ENCODE measurements around the gene DRC7. TPM values are rescaled to one million over a fixed set of nuclear protein-coding genes. Genes with fewer than 3 reads are reported as not detected.

Gene DRC7
- total RNA-seq, 8 experiments from 2014 or later: 0.49 to 7.4 (median 0.63) TPM; not detected in 1

DNA sequence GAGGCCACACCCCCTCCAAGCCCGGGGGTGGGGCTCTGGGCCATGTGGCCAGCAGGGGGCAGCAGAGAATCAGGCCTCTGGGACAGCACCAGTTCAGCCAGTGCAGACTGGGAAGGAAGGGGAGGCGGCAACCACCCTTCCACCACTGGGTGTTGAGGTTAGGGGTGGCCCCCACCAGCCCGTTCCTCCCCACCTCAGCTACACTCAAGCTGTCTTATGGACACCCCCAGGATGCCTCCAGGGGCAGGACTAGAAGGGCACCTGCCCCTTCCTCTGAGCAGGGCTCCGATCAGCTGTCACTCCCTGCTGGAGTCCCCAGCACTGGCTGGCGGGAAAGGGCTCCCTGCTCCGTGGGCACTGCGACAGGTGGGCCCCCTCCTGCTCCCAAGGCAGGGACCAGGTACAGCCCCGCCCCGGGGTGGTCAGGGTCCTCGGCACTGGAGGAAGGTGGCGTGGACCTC lies 62.8 kb downstream of the DRC7 start:
- in situ Hi-C loops (cut with MboI; ENCODE audit: low pct_unique_long_range_greater_than_20kb in 2 of 9, low sequenced_read_pairs in 9 of 9, unreplicated experiment in 9 of 9): loop anchor here in 2 of 9 experiments (10.0 to 25.0 kb wide), 3 partner anchors 107 to 255 kb away; partner anchors contain the start of genes USB1 (in 1 of the 2) and ZNF319 (in 1 of the 2)
- ATAC-seq (replicated peaks in 6 of 8): peak; percentile 66 to 98 (median 78)
- H3K4me3 ChIP-seq: no peak overlapping the region
- H3K27ac ChIP-seq: no peak overlapping the region
- WGBS, 10 experiments: 80 to 100% (median 100%) methylated on average over 1 to 4 of the region's 11 CpGs; no CpG with 5 or more reads in 4 of the 10 experiments
- H3K4me1 ChIP-seq (replicated peaks in 1 of 2): no peaks in the 10 kb centered on the region

DNA sequence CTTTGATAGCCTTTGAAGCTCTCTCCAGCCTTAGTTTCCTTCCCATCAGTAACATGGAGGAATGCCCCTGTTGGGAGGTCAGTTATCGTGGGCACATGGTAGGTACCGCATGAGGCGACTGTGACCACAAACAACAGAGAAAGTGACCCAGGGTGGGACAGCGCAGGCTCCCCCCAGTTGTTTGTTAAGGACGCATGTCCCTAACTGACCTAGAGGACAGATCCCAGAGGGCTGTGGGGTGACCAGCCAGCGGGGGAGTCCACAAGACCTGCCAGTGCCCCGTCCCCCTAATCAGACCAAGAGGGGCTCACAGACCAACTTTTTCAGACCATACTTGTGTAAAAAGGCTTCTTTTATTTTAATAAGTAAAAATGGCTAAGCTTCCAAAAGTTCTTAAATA lies 63.3 kb downstream of the DRC7 start:
- H3K4me3 ChIP-seq: no peak overlapping the region
- ATAC-seq (replicated peaks in 6 of 8): no peak
- H3K27ac ChIP-seq: no peak overlapping the region
- in situ Hi-C loops (cut with MboI; ENCODE audit: low pct_unique_long_range_greater_than_20kb in 2 of 9, low sequenced_read_pairs in 9 of 9, unreplicated experiment in 9 of 9): loop anchor here in 2 of 9 experiments (10.0 to 25.0 kb wide), 3 partner anchors 107 to 254 kb away; partner anchors contain the start of genes USB1 (in 1 of the 2) and ZNF319 (in 1 of the 2)
- 90 to 100% (median 97%) methylated on average over 1 to 6 of the region's 7 CpGs; no CpG with 5 or more reads in 6 of the 10 experiments for WGBS, 10 experiments
- no peaks in the 10 kb centered on the region for H3K4me1 ChIP-seq (replicated peaks in 1 of 2)

DNA sequence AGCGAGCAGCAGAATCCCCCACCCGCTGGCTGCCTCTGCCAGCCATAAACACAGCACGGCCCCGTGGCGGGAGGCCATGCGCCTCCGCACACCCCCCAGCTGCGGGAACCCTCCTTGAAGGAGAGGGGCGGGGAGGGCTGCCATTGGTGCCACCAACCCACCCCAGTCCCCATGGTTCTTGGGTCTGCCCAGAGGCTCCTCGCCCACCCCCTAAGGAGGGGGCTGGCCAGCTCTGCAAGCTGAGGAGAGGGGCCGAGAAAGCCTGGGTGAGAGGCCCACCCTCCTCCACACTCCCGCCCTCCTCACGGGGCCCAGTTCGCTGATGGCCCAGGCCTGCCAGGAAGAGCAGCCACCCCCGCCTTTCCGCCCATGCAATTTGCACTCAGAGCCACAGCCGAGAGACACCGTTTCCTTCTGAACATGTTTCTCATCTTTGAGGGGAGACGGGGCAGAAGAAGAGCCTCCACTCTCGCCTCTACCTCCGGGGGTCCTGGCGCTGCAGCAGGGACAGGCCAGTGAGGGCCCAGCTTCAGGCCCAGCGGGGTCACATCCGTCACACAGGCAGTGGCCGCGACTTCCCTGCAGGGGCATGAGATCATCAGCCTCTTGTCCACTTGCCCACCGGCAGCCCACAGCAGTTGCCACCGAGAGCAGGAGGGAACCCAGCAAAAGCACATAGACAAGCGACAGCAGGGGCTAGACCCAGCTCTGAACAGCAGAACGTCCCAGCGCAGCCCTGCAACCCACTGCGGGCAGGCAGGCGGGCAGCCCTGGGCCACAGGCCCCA lies 63.9 kb downstream of the DRC7 start:
- no peak for ATAC-seq (replicated peaks in 6 of 8)
- H3K4me3 ChIP-seq: no peak overlapping the region
- in situ Hi-C loops (cut with MboI; ENCODE audit: low pct_unique_long_range_greater_than_20kb in 2 of 9, low sequenced_read_pairs in 9 of 9, unreplicated experiment in 9 of 9): loop anchor here in 2 of 9 experiments (10.0 to 25.0 kb wide), 3 partner anchors 106 to 254 kb away; partner anchors contain the start of genes USB1 (in 1 of the 2) and ZNF319 (in 1 of the 2)
- H3K27ac ChIP-seq: no peak overlapping the region
- WGBS, 10 experiments: 0 to 100% (median 88%) methylated on average over 1 to 5 of the region's 33 CpGs; no CpG with 5 or more reads in 6 of the 10 experiments
- H3K4me1 ChIP-seq (replicated peaks in 1 of 2): no peaks in the 10 kb centered on the region

DNA sequence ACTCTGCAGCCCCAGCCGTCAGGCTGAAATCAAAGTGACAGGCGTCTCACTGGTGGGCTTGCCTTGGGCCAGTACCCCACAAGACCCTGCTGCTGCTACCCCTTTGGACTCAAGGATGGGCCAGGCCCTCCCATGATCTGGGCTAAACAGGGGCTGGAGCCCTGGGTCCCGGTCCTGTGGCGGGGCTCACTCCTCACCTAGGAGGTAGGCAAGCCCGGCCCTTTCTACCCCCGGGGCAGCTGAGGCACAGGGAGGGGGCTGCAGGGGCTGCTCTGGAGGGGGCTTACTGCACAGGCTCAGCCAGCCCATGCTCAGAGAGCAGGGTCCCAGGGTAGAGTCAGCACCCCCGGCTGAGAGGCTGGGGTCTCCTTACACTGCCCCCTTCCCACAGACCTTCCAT lies 64.5 kb downstream of the DRC7 start:
- no peak overlapping the region for H3K27ac ChIP-seq
- no CpG with 5 or more reads among the region's 7 CpGs for WGBS, 10 experiments
- H3K4me3 ChIP-seq: no peak overlapping the region
- H3K4me1 ChIP-seq (replicated peaks in 1 of 2): peaks cover under 1 to 3% of the 10 kb centered on the region in 2 donors
- in situ Hi-C loops (cut with MboI; ENCODE audit: low pct_unique_long_range_greater_than_20kb in 2 of 9, low sequenced_read_pairs in 9 of 9, unreplicated experiment in 9 of 9): loop anchor here in 2 of 9 experiments (10.0 to 25.0 kb wide), 3 partner anchors 106 to 253 kb away; partner anchors contain the start of genes USB1 (in 1 of the 2) and ZNF319 (in 1 of the 2)
- ATAC-seq (replicated peaks in 6 of 8): no peak

DNA sequence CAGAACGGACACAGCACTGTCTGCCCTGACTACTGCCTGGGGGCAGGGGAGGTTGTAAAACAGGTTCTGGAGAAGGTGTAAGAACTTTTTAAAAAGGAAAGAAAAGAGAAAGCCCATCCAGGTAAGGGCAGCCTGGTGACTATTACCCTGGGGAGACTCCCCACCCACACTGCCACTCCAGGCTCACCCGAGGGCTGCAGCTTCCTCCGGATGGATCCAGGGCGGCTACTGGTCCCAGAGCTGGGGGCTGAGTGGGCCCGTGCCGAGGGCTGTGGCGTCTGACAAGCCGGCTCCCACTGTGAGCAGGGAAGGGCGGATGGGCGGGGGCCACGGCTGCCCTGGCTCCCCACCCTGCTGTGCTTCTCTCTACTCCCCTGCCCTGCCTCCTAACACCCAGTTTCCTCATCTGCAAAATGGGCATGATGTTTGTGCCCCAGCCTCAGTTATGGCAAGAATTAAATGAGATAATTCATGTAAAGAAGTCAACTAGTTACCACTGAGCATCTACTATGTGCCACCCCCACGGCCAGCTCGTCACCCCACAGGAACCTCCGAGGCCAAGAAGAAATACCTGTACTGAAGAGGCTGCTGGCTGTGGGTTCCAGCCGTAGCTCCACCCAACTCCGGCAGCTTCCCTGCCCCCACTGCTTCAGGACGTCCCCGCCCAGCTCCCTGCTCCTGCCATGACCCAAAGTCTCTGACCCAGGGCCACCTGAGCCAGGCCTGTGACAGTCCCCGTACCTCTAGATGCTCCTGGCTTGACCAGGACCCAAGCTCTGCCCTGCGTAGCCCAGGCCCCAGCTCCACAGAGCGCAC lies 65.1 kb downstream of the DRC7 start:
- Histone ChIP-seq H3K27ac (no peak overlapping the region), H3K4me1 (replicated peaks in 1 of 2) (peaks cover 7 to 8% of the 10 kb centered on the region in 2 donors), H3K4me3 (no peak overlapping the region)
- WGBS, 10 experiments: 40 to 93% (median 83%) methylated on average over 1 to 12 of the region's 21 CpGs; no CpG with 5 or more reads in 2 of the 10 experiments
- in situ Hi-C loops (cut with MboI; ENCODE audit: low pct_unique_long_range_greater_than_20kb in 2 of 9, low sequenced_read_pairs in 9 of 9, unreplicated experiment in 9 of 9): loop anchor here in 2 of 9 experiments (10.0 to 25.0 kb wide), 3 partner anchors 105 to 253 kb away; partner anchors contain the start of genes USB1 (in 1 of the 2) and ZNF319 (in 1 of the 2)
- no peak for ATAC-seq (replicated peaks in 6 of 8)

DNA sequence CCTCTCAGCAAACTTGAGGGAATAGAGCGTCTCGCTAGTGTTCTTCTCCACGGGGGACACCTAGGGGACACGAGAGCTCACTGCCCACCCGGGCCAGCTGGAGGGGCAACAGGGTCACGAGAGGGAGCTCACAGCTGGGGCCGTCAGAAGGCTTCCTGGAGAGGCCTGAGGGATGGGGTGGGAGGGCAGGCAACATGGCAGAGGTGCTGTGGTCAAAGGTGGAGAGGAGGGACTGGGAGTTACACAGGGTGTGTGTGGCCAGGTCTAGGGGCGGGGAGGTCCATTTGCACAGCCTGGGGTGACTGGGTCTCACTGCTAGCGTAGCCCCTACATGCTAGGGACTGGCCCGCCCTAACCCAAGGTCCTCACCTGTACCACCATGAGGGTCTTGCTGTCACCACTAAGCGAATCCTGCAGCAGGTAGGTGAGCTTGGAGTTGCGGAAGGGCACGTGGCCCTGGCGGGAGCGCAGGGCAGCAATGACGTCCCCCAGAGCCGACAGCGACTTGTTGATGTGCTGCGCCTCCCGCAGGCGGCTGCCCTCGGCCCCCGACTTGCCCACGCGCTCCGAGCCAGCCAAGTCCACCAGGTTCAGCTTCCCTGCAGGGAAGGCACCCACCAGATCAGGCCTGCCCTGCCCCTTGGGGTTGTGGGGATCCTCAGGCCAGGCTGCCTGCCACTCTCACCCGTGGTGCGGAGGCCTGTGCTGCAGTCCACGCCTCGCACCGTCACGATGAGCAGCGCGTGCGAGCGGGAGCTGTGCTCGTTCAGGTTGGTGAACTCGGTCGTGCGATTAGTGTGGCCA lies 66.0 kb downstream of the DRC7 start:
- Histone ChIP-seq H3K4me1 (replicated peaks in 1 of 2) (peaks cover 8 to 11% of the 10 kb centered on the region in 2 donors), H3K27ac (no peak overlapping the region), H3K4me3 (no peak overlapping the region)
- no peak for ATAC-seq (replicated peaks in 6 of 8)
- 85 to 100% (median 90%) methylated on average over 1 to 13 of the region's 40 CpGs; no CpG with 5 or more reads in 4 of the 10 experiments for WGBS, 10 experiments
- in situ Hi-C loops (cut with MboI; ENCODE audit: low pct_unique_long_range_greater_than_20kb in 2 of 9, low sequenced_read_pairs in 9 of 9, unreplicated experiment in 9 of 9): loop anchor here in 2 of 9 experiments (25.0 kb wide), 2 partner anchors 227 to 252 kb away; partner anchors contain the start of genes USB1 (in 1 of the 2) and ZNF319 (in 1 of the 2)

DNA sequence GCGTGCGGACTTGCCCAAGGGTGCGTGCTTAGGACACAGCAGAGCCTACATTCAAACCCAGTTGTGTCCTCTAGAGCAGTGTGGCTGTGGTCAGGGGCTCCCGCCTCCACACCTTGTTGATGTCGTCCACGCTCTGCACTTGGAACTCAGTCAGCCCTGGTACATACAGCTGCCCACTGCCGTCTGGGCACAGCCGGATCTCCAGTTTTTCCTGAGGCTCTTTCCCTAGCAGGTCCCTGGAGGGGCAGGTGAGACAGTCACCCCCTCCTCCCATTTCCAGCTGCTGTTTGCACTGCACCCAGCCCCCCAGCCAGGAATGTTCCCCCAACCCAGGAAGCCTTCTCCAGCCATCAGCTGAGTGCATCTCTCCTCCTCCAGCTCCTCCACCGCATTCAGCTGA lies 66.7 kb downstream of the DRC7 start:
- ATAC-seq (replicated peaks in 6 of 8): no peak
- H3K27ac ChIP-seq: no peak overlapping the region
- peaks cover 8 to 11% of the 10 kb centered on the region in 2 donors for H3K4me1 ChIP-seq (replicated peaks in 1 of 2)
- WGBS, 10 experiments: 17 to 100% (median 90%) methylated on average over 1 to 6 of the region's 9 CpGs; no CpG with 5 or more reads in 5 of the 10 experiments
- in situ Hi-C loops (cut with MboI; ENCODE audit: low pct_unique_long_range_greater_than_20kb in 2 of 9, low sequenced_read_pairs in 9 of 9, unreplicated experiment in 9 of 9): loop anchor here in 2 of 9 experiments (25.0 kb wide), 2 partner anchors 226 to 251 kb away; partner anchors contain the start of genes USB1 (in 1 of the 2) and ZNF319 (in 1 of the 2)
- no peak overlapping the region for H3K4me3 ChIP-seq

DNA sequence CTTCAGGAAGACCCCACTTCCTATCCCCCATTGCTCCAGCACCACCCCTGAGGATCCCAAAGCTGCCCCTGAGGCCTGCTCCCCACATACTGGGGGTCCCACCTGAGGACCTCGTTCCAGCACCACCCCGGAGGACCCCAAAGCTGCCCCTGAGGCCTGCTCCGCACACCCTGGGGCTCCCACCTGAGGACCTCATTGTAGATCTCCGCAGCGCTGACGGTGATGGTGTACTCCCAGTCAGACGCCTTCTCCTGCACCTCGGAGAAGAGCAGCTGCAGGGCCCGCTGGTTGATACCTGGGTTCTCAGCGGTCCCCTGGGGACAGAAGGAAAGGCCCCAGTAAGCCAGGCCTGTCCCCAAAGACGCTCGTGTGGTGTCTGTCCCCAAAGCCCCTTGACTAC lies 67.4 kb downstream of the DRC7 start:
- no peak for ATAC-seq (replicated peaks in 6 of 8)
- no peak overlapping the region for H3K27ac ChIP-seq
- WGBS, 10 experiments: 100% methylated on average over 1 to 2 of the region's 12 CpGs; no CpG with 5 or more reads in 6 of the 10 experiments
- in situ Hi-C loops (cut with MboI; ENCODE audit: low pct_unique_long_range_greater_than_20kb in 2 of 9, low sequenced_read_pairs in 9 of 9, unreplicated experiment in 9 of 9): loop anchor here in 2 of 9 experiments (25.0 kb wide), 2 partner anchors 225 to 250 kb away; partner anchors contain the start of genes USB1 (in 1 of the 2) and ZNF319 (in 1 of the 2)
- peaks cover 8 to 11% of the 10 kb centered on the region in 2 donors for H3K4me1 ChIP-seq (replicated peaks in 1 of 2)
- no peak overlapping the region for H3K4me3 ChIP-seq

DNA sequence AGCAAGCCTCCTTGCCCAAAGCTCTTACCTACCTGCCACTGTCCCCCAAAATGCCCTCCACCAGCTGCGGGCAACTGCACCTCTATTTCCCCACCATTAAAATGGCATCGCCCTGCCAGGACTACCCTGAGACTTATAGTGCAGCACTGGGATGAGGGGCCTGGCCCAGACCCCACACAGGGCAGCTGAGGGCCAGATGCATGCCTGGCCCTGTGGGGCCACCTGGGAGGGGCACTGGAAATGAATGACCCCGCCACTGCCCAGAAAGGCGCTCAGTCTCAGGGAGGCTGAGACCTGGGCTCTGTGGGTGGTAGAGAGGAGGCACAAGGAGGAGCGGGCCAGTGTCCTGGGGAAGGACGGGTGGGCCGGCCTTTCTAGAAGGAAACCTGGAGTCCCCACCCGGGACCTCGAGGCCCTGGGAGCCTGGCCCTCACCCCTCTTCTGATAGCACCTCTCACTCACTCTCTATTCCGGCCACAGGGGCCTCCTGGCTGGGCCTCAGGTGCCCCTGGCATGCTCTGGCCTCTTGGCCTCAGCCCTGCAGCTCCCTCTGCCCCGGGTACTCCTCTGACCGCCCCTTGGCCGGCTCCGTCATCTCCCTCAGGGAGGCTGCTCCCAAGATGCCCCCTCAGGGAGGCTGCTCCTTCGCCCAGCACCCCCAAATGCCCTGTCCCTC lies 67.9 kb downstream of the DRC7 start:
- H3K4me3 ChIP-seq: no peak overlapping the region
- in situ Hi-C loops (cut with MboI; ENCODE audit: low pct_unique_long_range_greater_than_20kb in 2 of 9, low sequenced_read_pairs in 9 of 9, unreplicated experiment in 9 of 9): loop anchor here in 2 of 9 experiments (25.0 kb wide), 2 partner anchors 225 to 250 kb away; partner anchors contain the start of genes USB1 (in 1 of the 2) and ZNF319 (in 1 of the 2)
- WGBS, 10 experiments: 50 to 100% (median 73%) methylated on average over 1 to 2 of the region's 15 CpGs; no CpG with 5 or more reads in 7 of the 10 experiments
- peaks cover 8 to 11% of the 10 kb centered on the region in 2 donors for H3K4me1 ChIP-seq (replicated peaks in 1 of 2)
- no peak overlapping the region for H3K27ac ChIP-seq
- no peak for ATAC-seq (replicated peaks in 6 of 8)

DNA sequence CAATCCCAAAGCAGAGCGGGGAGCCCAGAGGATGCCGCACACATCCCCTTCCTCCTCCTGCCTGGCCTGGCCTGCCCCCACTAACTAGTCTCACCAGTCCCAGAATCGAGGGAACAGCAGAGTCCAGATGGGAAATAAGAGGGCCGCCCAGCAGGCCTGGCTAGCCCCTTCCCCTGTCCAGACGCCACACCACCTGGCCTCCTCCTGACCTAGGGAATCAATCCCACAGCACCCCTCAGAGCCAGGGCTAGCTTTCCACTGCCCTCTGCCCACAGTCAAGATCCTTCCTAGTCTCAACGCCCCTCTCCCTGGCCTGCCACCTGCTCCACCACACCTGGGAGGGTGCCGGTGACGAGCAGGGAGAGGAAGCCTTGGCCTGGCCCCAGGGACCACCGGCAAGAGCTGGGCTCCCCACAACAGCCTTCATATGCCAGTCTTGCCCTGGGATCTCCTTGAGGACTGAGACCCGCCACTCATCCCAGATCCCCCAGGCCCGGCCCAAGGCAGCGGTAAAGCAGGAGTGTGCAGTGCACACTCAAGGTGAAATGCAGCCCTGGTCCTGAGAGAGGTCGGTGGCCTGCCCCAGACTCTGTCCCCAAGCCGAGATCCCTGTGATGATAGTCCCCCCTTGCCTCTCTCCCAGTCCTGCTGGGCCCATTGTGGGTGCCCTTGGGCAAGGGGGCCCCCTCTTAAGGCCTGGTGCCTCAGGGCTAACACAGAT lies 68.8 kb downstream of the DRC7 start:
- ATAC-seq (replicated peaks in 6 of 8): no peak
- in situ Hi-C loops (cut with MboI; ENCODE audit: low pct_unique_long_range_greater_than_20kb in 2 of 9, low sequenced_read_pairs in 9 of 9, unreplicated experiment in 9 of 9): loop anchor here in 2 of 9 experiments (25.0 kb wide), 2 partner anchors 224 to 249 kb away; partner anchors contain the start of genes USB1 (in 1 of the 2) and ZNF319 (in 1 of the 2)
- WGBS, 10 experiments: 80 to 100% (median 93%) methylated on average over 2 to 5 of the region's 14 CpGs; no CpG with 5 or more reads in 7 of the 10 experiments
- Histone ChIP-seq H3K4me3 (no peak overlapping the region), H3K27ac (peak overlapping the region in 1 of 2 donors; percentile 44), H3K4me1 (replicated peaks in 1 of 2) (peaks cover 8 to 11% of the 10 kb centered on the region in 2 donors)

All from motor neuron (in vitro differentiated cells).